Measurements from ENCODE around the gene APBB2. TPM values are rescaled to one million over a fixed set of nuclear protein-coding genes. Genes with fewer than 3 reads are reported as not detected.

Gene APBB2
- total RNA-seq, 1 donor from 2014 or later = 63.2 TPM

GRCh38 chr4:41132055-41132683, 82.2 kb downstream of the APBB2 start:
- no peak for TF ChIP-seq CTCF (IDR thresholded peaks at IDR 0.05; ENCODE audit: unreplicated experiment)
- no peak for DNase-seq (ENCODE audit: low spot score in 2 of 2, unreplicated experiment in 2 of 2)
- H3K4me3 Mint-ChIP-seq = no peak overlapping the region

GRCh38 chr4:41129936-41130440, 84.4 kb downstream of the APBB2 start:
- no peak for TF ChIP-seq CTCF (IDR thresholded peaks at IDR 0.05; ENCODE audit: unreplicated experiment)
- peak overlapping the region; percentile 81 for H3K27ac Mint-ChIP-seq
- H3K9me3 Mint-ChIP-seq = no peaks in the 10 kb centered on the region
- no peaks in the 10 kb centered on the region for H3K36me3 Mint-ChIP-seq
- no peak for DNase-seq (ENCODE audit: low spot score in 2 of 2, unreplicated experiment in 2 of 2)
- H3K27me3 Mint-ChIP-seq (ENCODE audit: low read depth) = no peaks in the 10 kb centered on the region
- H3K4me3 Mint-ChIP-seq = no peak overlapping the region
- H3K4me1 Mint-ChIP-seq = peaks cover 72% of the 10 kb centered on the region

More at GRCh38 chr4:41132055-41132683, 82.2 kb downstream of the APBB2 start:
- Mint-ChIP-seq H3K4me1 (peaks cover 63% of the 10 kb centered on the region), H3K27ac (peak overlapping the region; percentile 73), H3K27me3 (ENCODE audit: low read depth) (no peaks in the 10 kb centered on the region), H3K36me3 (peaks cover under 1% of the 10 kb centered on the region), H3K9me3 (peaks cover under 1% of the 10 kb centered on the region)

- H3K27ac Mint-ChIP-seq = peak overlapping the region; percentile 68
- no peak overlapping the region for H3K4me3 Mint-ChIP-seq
- no peaks in the 10 kb centered on the region for H3K27me3 Mint-ChIP-seq (ENCODE audit: low read depth)
- DNase-seq (ENCODE audit: low spot score in 2 of 2, unreplicated experiment in 2 of 2) = no peak
- no peak for TF ChIP-seq CTCF (IDR thresholded peaks at IDR 0.05; ENCODE audit: unreplicated experiment)
- peaks cover 72% of the 10 kb centered on the region for H3K4me1 Mint-ChIP-seq
- H3K36me3 Mint-ChIP-seq = peaks cover 5% of the 10 kb centered on the region
- no peaks in the 10 kb centered on the region for H3K9me3 Mint-ChIP-seq
These were observed 85.1 kb downstream of the APBB2 start for GRCh38 chr4:41129128-41129754.

- H3K9me3 Mint-ChIP-seq = no peaks in the 10 kb centered on the region
- no peak overlapping the region for H3K4me3 Mint-ChIP-seq
- peaks cover 71% of the 10 kb centered on the region for H3K4me1 Mint-ChIP-seq
- DNase-seq (ENCODE audit: low spot score in 2 of 2, unreplicated experiment in 2 of 2) = no peak
- TF ChIP-seq CTCF (IDR thresholded peaks at IDR 0.05; ENCODE audit: unreplicated experiment) = no peak
- H3K27ac Mint-ChIP-seq = peak overlapping the region; percentile 96
- no peaks in the 10 kb centered on the region for H3K27me3 Mint-ChIP-seq (ENCODE audit: low read depth)
- H3K36me3 Mint-ChIP-seq = peaks cover 5% of the 10 kb centered on the region
These were observed 88.6 kb downstream of the APBB2 start for GRCh38 chr4:41125558-41126311.

GRCh38 chr4:41124916-41125548, 89.3 kb downstream of the APBB2 start:
- no peak for DNase-seq (ENCODE audit: low spot score in 2 of 2, unreplicated experiment in 2 of 2)
- Mint-ChIP-seq H3K27me3 (ENCODE audit: low read depth) (no peaks in the 10 kb centered on the region), H3K4me3 (no peak overlapping the region), H3K4me1 (peaks cover 71% of the 10 kb centered on the region), H3K27ac (peak overlapping the region; percentile 96), H3K36me3 (peaks cover 5% of the 10 kb centered on the region), H3K9me3 (no peaks in the 10 kb centered on the region)
- TF ChIP-seq CTCF (IDR thresholded peaks at IDR 0.05; ENCODE audit: unreplicated experiment) = no peak
